H9 (cell line): ENCODE measurements around the gene LYRM9. TPM values are rescaled to one million over a fixed set of nuclear protein-coding genes. Genes with fewer than 3 reads are reported as not detected.

Source experiments
- DNase-seq: peaks from one replicate; pipeline ENCODE4 v3.0.0-alpha.2; 2017
- H2AFZ ChIP-seq: one replicate; pipeline ENCODE4 v1.6.1; 2013; ENCODE audit warnings: mild to moderate bottlenecking, low read length, control low read depth, moderate library complexity
- H2AK5ac ChIP-seq: 2 replicates; pipeline ENCODE4 v1.6.1; 2013; ENCODE audit warnings: low read length, control low read depth, mixed read lengths; ENCODE audit not compliant: insufficient read length
- H2BK120ac ChIP-seq: one replicate; pipeline ENCODE4 v1.6.1; 2013; ENCODE audit warnings: low read depth, mild to moderate bottlenecking, low read length, control low read depth, inconsistent platforms; ENCODE audit not compliant: poor library complexity, severe bottlenecking
- H2BK12ac ChIP-seq: 2 replicates; pipeline ENCODE4 v1.6.1; 2013; ENCODE audit warnings: low read length, control low read depth, mixed read lengths, low read depth; ENCODE audit not compliant: insufficient read length
- H2BK15ac ChIP-seq: 2 replicates; pipeline ENCODE4 v1.6.1; 2013; ENCODE audit warnings: low read depth, low read length, control low read depth
- H2BK20ac ChIP-seq: one replicate; pipeline ENCODE4 v1.6.1; 2013; ENCODE audit warnings: low read depth, mild to moderate bottlenecking, low read length, control low read depth, inconsistent platforms; ENCODE audit not compliant: poor library complexity, severe bottlenecking
- H2BK5ac ChIP-seq: 2 replicates; pipeline ENCODE4 v1.6.1; 2013; ENCODE audit warnings: low read length, control low read depth, mixed read lengths; ENCODE audit not compliant: insufficient read length
- H3K14ac ChIP-seq: 2 replicates; pipeline ENCODE4 v1.6.1; 2013; ENCODE audit warnings: low read length, control low read depth; ENCODE audit not compliant: insufficient read depth
- H3K18ac ChIP-seq: 2 replicates; pipeline ENCODE4 v1.6.1; 2013; ENCODE audit warnings: low read depth, mild to moderate bottlenecking, mixed read lengths, low read length, control low read depth; ENCODE audit not compliant: insufficient read length
- H3K23ac ChIP-seq: 2 replicates; pipeline ENCODE4 v1.6.1; 2013; ENCODE audit warnings: low read length, control low read depth, mixed read lengths, low read depth; ENCODE audit not compliant: insufficient read length
- H3K23me2 ChIP-seq: 2 replicates; pipeline ENCODE4 v1.6.1; 2013; ENCODE audit warnings: low read depth, mild to moderate bottlenecking, mixed read lengths, low read length, control low read depth; ENCODE audit not compliant: insufficient read length, poor library complexity, severe bottlenecking
- H3K27ac ChIP-seq: 2 replicates; pipeline ENCODE4 v1.5.1; 2013; ENCODE audit warnings: low read length, control low read depth, mixed read lengths, low read depth; ENCODE audit not compliant: insufficient read length
- H3K27me3 ChIP-seq: 2 replicates; pipeline ENCODE4 v1.6.1; 2013; ENCODE audit warnings: low read length, control low read depth, inconsistent platforms; ENCODE audit not compliant: insufficient read depth
- H3K4ac ChIP-seq: 2 replicates; pipeline ENCODE4 v1.6.1; 2013; ENCODE audit warnings: low read depth, mild to moderate bottlenecking, control low read depth, inconsistent platforms, low read length, moderate library complexity
- H3K4me1 ChIP-seq: 2 replicates; pipeline ENCODE4 v1.6.1; 2013; ENCODE audit warnings: low read length, control low read depth, inconsistent platforms; ENCODE audit not compliant: insufficient read depth
- H3K4me2 ChIP-seq: 2 replicates; pipeline ENCODE4 v1.6.1; 2013; ENCODE audit warnings: low read length, control low read depth, mixed read lengths; ENCODE audit not compliant: insufficient read length, insufficient read depth
- H3K56ac ChIP-seq: 2 replicates; pipeline ENCODE4 v1.6.1; 2013; ENCODE audit warnings: low read depth, mild to moderate bottlenecking, mixed read lengths, low read length, control low read depth; ENCODE audit not compliant: insufficient read length
- H3K79me1 ChIP-seq: 2 replicates; pipeline ENCODE4 v1.6.1; 2013; ENCODE audit warnings: low read depth, mild to moderate bottlenecking, moderate library complexity, low read length, control low read depth, inconsistent platforms; ENCODE audit not compliant: insufficient read depth, poor library complexity, severe bottlenecking
- H3K79me2 ChIP-seq: 2 replicates; pipeline ENCODE4 v1.6.1; 2013; ENCODE audit warnings: low read length, control low read depth, inconsistent platforms; ENCODE audit not compliant: insufficient read depth
- H3K9ac ChIP-seq: 2 replicates; pipeline ENCODE4 v1.6.1; 2013; ENCODE audit warnings: low read length, control low read depth, mixed read lengths; ENCODE audit not compliant: insufficient read length; ENCODE audit errors: extremely low read depth
- H3K9me3 ChIP-seq: one replicate; pipeline ENCODE4 v1.6.1; 2013; ENCODE audit warnings: low read depth, low read length, inconsistent platforms; ENCODE audit not compliant: control insufficient read depth
- H3T11ph ChIP-seq: one replicate; pipeline ENCODE4 v1.6.1; 2013; ENCODE audit warnings: mild to moderate bottlenecking, low read length, control low read depth, inconsistent platforms
- H4K20me1 ChIP-seq: one replicate; pipeline ENCODE4 v1.6.1; 2013; ENCODE audit not compliant: control insufficient read depth, insufficient read length, insufficient read depth
- H4K5ac ChIP-seq: 2 replicates; pipeline ENCODE4 v1.6.1; 2013; ENCODE audit warnings: low read depth, mild to moderate bottlenecking, mixed read lengths, low read length, control low read depth; ENCODE audit not compliant: insufficient read length
- H4K8ac ChIP-seq: replicated peaks from 2 replicates; pipeline ENCODE4 v1.6.1; 2013; ENCODE audit warnings: low read length, control low read depth, mixed read lengths, low read depth; ENCODE audit not compliant: insufficient read length
- H4K91ac ChIP-seq: 2 replicates; pipeline ENCODE4 v1.6.1; 2013; ENCODE audit warnings: low read depth, mild to moderate bottlenecking, moderate library complexity, mixed read lengths, low read length, control low read depth; ENCODE audit not compliant: insufficient read length
- H3K27ac Mint-ChIP-seq, 3 experiments: 2 replicates in 2 of 3; 3 replicates in 1 of 3; pipeline ENCODE4 v1.8.0; 2020 to 2021; ENCODE audit warnings: mixed read lengths in 3 of 3, mild to moderate bottlenecking in 1 of 3, moderate library complexity in 1 of 3
- H3K27me3 Mint-ChIP-seq: 2 replicates; pipeline ENCODE4 v1.8.0; 2021; ENCODE audit warnings: low read depth, mild to moderate bottlenecking, moderate library complexity, mixed read lengths
- H3K36me3 Mint-ChIP-seq, 3 experiments: 2 replicates in 2 of 3; 3 replicates in 1 of 3; pipeline ENCODE4 v1.8.0; 2020 to 2021; ENCODE audit warnings: low read depth in 3 of 3, mixed read lengths in 3 of 3; ENCODE audit not compliant: insufficient read depth in 1 of 3
- H3K4me1 Mint-ChIP-seq, 2 experiments: 2 replicates each; pipeline ENCODE4 v1.8.0; 2020; ENCODE audit warnings: mixed read lengths in 2 of 2
- H3K4me3 Mint-ChIP-seq, 2 experiments: 2 replicates in 1 of 2; 3 replicates in 1 of 2; pipeline ENCODE4 v1.8.0; 2020 to 2021; ENCODE audit warnings: mild to moderate bottlenecking in 2 of 2, mixed read lengths in 2 of 2, moderate library complexity in 1 of 2
- H3K9me3 Mint-ChIP-seq, 2 experiments: 2 replicates in 1 of 2; 3 replicates in 1 of 2; pipeline ENCODE4 v1.8.0; 2020; ENCODE audit warnings: mild to moderate bottlenecking in 2 of 2, mixed read lengths in 2 of 2, moderate library complexity in 1 of 2
- CTCF ChIP-seq: fragments of 200-600 bp; sonication (generic); conservative IDR thresholded peaks from 3 replicates; pipeline ENCODE4 v1.8.0; 2021; ENCODE audit warnings: antibody characterized with exemption, mild to moderate bottlenecking
- WGBS: extraction: QIAGEN DNeasy Blood & Tissue Kit; methylation state at CpG from one replicate; pipeline ENCODE4 v1.1.7; 2013; ENCODE audit warnings: missing lambda C conversion rate, low lambda C conversion rate, mixed read lengths; ENCODE audit not compliant: insufficient read length; ENCODE audit errors: extremely low coverage; 5-methylcytosine and 5-hydroxymethylcytosine counted together
- total RNA-seq: library from RNA; stranded (reverse); gene quantifications from 2 replicates; pipeline ENCODE4 v1.2.1, GENCODE V29; 2021

The LYRM9 gene
- total RNA-seq, 1 experiment from 2014 or later, result 2.2 TPM

DNA sequence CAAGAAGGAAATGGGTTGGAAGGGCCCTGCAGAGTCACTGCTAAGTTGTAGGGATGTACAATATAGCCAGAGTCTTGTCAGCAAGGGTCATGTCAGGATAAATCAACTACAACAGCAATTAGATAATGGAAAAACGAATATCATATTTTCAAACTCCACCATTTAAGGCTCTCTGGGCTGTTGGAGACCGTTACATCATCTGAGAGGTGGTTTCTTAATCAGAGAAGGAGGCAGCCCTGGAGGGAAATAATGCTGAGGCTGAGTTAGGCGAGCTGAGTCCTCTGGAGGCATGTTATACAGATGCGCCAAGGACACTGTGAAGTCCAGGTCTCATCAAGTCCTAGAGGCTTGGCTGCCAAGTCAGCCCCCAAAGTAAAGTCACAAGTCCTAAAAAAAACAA, 30.3 kb downstream of the LYRM9 start:
- Histone ChIP-seq H3K56ac (no peak overlapping the region), H3K4me2 (no peak overlapping the region), H3K23ac (no peak overlapping the region), H4K8ac (no peak overlapping the region), H2BK15ac (no peak overlapping the region), H3K79me2 (no peaks in the 10 kb centered on the region), H2AFZ (no peak overlapping the region), H3K4ac (no peak overlapping the region), H3K9ac (no peak overlapping the region), H3K18ac (no peak overlapping the region), H4K20me1 (no peaks in the 10 kb centered on the region), H2BK12ac (no peak overlapping the region), H3K9me3 (no peaks in the 10 kb centered on the region), H3K79me1 (no peaks in the 10 kb centered on the region), H3K23me2 (no peaks in the 10 kb centered on the region), H2AK5ac (no peak overlapping the region), H2BK20ac (no peak overlapping the region), H3K4me1 (no peaks in the 10 kb centered on the region), H3T11ph (no peak overlapping the region), H2BK120ac (no peak overlapping the region), H4K91ac (no peak overlapping the region), H3K27ac (no peak overlapping the region), H2BK5ac (no peak overlapping the region), H3K14ac (no peak overlapping the region), H3K27me3 (no peaks in the 10 kb centered on the region), H4K5ac (no peak overlapping the region)
- Mint-ChIP-seq H3K36me3 (no peaks in the 10 kb centered on the region), H3K9me3 (no peaks in the 10 kb centered on the region; a peak in 2 of 5 replicates), H3K4me1 (no peaks in the 10 kb centered on the region; a peak in 1 of 4 replicates), H3K27me3 (peaks cover 7% of the 10 kb centered on the region), H3K27ac (no peak overlapping the region), H3K4me3 (no peak overlapping the region)
- no CpG with 5 or more reads among the region's 4 CpGs for WGBS
- TF ChIP-seq CTCF, result no peak
- DNase-seq, result no peak
